NCI-H1048 (cell line): ENCODE data around the gene PLXNA1.

Experiments
- DNase-seq: peaks from one replicate; lab custom pipeline; 2025; lab: John Stamatoyannopoulos, UW

Gene PLXNA1

GRCh38 chr3:126952983-126953660 lies 29.8 kb upstream of the PLXNA1 start:
- DNase-seq = no peak

GRCh38 chr3:126954141-126954842 lies 28.6 kb upstream of the PLXNA1 start:
- DNase-seq = no peak

- no peak for DNase-seq
These were observed 27.7 kb upstream of the PLXNA1 start for GRCh38 chr3:126955004-126955790.

- DNase-seq = no peak
These were observed 26.6 kb upstream of the PLXNA1 start for GRCh38 chr3:126956361-126956760.

GRCh38 chr3:126956866-126957650 lies 25.9 kb upstream of the PLXNA1 start:
- no peak for DNase-seq

GRCh38 chr3:126957776-126958637 lies 24.9 kb upstream of the PLXNA1 start:
- DNase-seq = no peak

- DNase-seq = no peak
These were observed 24.3 kb upstream of the PLXNA1 start for GRCh38 chr3:126958638-126959085.

- DNase-seq = no peak
These were observed 23.6 kb upstream of the PLXNA1 start for GRCh38 chr3:126959136-126959920.

- DNase-seq = no peak
These were observed 22.9 kb upstream of the PLXNA1 start for GRCh38 chr3:126959921-126960603.

- no peak for DNase-seq
These were observed 22.3 kb upstream of the PLXNA1 start for GRCh38 chr3:126960604-126960995.

- DNase-seq = no peak
These were observed 21.6 kb upstream of the PLXNA1 start for GRCh38 chr3:126961191-126961790.

- no peak for DNase-seq
These were observed 21.0 kb upstream of the PLXNA1 start for GRCh38 chr3:126961791-126962461.

- DNase-seq = no peak
These were observed 20.2 kb upstream of the PLXNA1 start for GRCh38 chr3:126962756-126963155.

GRCh38 chr3:126963261-126964190 lies 19.4 kb upstream of the PLXNA1 start:
- DNase-seq = no peak

GRCh38 chr3:126964261-126964660 lies 18.7 kb upstream of the PLXNA1 start:
- no peak for DNase-seq

GRCh38 chr3:126964950-126965349 lies 18.0 kb upstream of the PLXNA1 start:
- no peak for DNase-seq

GRCh38 chr3:126965526-126966080 lies 17.3 kb upstream of the PLXNA1 start:
- no peak for DNase-seq
